GM21825 (cell line): ENCODE measurements around the gene NELFA.

Experiments used
- ATAC-seq: cut with Tn5 transposase; IDR thresholded peaks from one replicate; pipeline ENCODE4 v1.9.1; 2021; ENCODE audit warnings: mild to moderate bottlenecking, moderate library complexity; ENCODE audit not compliant: unreplicated experiment

NELFA gene

DNA sequence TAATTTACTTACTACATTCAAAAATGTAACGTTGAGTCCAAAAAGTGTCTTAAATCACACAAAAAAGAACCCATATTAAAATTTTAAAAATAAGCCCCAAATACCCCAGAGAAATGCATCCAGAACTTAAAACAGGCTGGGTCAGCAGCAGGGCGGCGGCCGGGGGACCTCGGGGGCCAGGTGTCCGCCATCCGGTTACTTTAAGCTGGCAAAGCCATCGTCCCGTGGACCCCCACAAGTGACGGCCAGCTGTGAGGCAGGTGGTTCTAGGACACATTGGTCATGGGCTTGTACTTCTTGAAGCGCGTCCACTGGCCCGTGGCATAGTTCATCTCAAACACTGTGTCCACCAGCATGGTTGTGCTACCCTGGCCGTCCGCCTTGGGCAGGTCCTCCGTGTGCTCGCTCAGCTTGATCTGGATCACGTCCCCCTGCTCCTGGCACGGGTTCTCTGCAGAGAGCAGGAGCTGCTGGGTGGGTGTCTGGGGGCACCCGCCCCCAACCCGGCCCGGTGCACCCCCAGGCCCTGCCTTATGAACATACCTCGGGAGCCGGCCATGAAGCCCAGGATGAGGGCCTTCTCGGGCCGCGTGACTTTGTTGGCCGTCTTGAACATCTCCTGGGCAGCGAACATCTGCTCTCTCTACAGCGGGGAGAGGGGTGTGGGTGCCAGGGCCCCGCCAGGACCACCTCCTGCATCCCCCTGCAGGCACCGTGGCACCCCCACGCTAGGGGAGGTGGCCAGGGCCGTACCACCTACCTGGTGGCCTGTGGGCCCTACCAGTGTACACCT, 25.5 kb downstream of the NELFA start:
- no peak for ATAC-seq

DNA sequence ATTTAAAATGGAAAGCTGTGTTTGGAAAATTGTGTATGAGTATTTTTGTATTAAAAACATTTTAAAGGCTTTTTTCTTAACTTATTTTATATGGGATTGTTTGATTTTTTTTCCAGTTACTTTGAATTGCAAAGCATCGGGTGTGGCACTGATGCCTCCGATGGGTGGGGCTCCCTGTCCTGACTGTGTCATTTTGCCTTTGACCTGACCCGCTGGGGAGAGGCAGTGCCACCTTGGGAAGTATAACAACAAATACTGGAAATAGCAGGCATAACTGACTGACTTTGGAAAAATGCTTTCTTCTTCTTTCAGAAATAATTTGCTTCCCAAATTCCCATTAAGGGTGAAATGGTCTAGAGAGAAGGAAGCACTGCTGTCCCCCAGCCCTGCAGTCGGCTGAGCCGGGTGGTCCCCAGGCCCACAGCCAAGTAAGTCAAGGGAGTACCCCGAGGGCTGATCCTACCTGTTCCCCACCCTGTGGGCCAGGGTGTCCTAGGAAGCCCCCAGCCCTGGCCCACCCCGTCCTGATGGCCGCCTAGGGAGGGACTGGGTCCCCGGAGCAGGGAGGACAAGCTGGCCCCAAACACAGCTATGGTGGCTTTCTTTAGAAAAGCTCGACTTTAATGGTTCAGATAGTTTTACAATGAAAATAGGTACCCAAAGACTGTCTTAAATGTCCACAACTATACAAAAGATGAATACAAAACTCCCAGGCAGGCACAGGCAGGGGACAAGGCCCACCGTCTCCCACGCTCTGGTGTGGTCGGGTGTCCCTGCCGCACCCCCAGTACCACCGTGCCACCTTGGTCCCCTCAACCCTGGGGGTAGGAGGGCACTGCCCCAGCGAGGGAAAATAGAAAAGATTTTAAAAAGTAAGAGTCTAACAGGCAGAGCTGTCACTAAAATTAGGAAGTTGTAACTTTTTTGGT, 26.4 kb downstream of the NELFA start:
- ATAC-seq: no peak

DNA sequence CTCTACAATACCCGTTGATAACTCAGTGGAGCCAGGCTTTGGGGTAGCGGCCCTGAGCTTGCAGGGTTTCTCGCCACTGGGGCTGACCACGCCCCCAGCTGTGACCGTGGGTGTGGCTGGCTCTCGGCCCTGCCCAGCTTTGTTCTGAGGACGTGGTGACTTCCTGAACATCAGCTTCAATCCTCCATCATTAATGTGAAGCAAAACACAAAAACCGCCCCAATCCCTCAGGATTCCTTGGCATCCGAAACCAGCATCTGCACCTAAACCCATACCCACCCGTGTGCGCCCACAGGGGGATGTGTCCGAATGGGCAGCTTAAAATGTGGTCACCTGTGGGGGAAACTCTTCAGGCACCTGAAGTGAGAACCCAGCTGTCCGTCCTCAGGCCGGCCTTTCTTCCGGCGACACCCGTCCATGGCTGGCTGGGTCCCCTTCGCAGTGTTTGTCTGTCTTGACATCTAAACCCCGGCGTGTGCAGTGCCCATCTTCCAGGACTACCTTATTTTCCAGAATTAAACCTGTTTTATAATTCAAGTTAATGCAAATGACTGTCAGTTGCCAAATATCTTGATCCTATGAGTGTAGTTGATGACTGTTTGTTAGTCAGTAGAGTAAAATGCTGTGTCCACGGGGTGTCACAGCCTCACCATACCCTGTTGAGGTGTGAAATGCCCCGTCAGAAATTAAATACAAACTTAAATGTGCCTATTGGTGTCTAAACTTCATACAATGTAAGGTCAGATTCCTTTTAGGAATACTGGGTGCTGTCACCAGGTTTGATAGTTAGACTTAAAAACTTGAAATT, 27.3 kb downstream of the NELFA start:
- no peak for ATAC-seq

GRCh38 chr4:1980561-1981041, 28.2 kb downstream of the NELFA start:
- ATAC-seq: no peak

- no peak for ATAC-seq
Measured at GRCh38 chr4:1979477-1980196, 29.1 kb downstream of the NELFA start.

- ATAC-seq: no peak
Measured at GRCh38 chr4:1978741-1979476, 29.9 kb downstream of the NELFA start.

DNA sequence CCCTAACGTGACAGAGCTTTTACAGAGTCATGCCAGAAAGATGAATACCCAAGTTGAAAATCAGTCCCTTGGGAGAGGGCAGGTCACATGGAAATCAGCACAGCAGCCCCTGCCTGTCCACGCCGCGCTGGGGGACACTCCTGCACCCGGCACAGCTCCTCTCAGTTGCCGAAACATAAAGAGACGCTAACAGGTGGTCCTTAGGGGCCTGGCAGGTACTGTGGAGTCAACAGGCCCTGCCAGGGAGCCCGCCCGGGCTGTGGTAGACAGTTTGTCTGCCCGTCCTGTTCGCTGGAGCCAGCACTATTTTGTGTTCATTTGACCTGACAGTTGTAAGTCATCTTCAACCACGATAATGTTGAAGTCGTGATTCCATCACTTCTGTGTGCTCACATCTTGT, 30.5 kb downstream of the NELFA start:
- no peak for ATAC-seq

DNA sequence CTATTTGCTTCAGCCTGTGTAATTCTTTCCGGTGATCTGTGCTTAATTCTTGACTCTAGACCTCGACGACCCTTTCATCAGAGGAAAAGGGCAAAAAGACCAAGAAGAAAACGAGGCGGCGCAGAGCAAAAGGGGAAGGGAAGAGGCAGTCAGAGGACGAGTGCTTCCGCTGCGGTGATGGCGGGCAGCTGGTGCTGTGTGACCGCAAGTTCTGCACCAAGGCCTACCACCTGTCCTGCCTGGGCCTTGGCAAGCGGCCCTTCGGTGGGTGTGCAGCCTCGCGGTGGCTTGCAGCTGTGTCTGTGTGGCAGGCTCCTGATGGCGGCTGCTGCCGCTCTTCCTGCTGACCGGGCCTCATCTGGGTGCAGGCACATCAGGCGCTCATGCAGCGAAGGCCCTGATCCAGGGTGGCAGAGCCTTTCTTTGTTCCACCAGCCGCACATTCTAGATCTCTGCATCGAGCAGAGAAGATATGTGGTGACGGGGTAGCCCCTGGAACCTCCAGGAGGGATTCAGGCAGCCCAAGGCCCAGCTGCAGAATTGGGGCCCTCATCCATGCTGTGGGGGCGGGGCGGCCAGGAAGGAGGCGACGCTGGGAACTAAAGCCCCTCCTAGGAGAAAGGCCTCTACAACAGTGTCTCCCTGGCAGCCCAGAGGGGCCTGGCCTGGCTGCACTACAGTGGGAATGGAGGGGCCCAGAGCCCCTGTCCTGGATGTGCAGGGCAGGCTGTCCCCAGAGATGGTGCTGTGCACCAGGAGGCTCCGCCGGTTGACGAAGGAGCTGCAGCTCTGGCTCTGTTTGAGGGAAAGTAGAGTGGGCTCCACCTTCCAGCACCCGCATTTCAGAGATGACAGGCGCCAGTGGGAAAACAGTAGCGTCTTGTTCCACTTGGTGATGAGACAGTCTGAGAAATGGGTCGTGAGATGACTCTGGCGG, 32.1 kb downstream of the NELFA start:
- ATAC-seq: no peak

DNA sequence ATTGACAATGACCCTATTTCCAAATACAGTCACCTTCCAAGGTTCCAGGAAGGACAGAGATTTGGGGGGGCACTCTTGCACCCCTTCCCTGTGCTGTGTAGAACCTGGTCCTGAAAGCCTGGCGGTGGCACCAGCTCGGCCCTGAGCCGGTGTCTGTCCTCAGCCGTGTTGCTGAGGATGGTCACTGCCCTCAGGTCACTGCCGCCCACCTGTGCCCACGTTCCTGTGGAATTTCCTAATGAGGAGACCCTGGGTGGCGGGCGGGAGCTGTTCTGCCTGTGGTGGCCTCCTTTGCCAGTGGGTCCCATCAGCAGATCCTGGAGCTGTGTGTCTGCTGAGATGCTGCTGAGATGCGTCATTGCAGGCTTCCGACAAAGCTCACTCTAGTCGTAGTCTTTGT, 32.9 kb downstream of the NELFA start:
- ATAC-seq: no peak

GRCh38 chr4:1975391-1975801, 33.4 kb downstream of the NELFA start:
- ATAC-seq: no peak

DNA sequence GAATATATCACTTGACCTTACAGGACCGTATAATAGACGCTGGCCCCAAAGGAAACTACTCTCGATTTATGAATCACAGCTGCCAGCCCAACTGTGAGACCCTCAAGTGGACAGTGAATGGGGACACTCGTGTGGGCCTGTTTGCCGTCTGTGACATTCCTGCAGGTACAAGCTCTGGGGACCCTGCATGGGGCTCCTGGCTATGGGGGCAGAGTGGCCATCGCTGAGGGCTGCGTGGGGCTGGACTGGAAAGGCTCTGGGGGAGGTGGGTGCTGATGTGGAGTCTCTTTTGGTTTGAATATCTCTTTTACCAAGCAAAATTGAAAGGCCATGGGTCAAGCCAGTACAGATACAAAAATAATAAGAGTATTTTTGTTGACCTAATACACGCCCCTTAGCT, 33.9 kb downstream of the NELFA start:
- ATAC-seq: no peak

- no peak for ATAC-seq
Measured at GRCh38 chr4:1973661-1974060, 35.1 kb downstream of the NELFA start.

GRCh38 chr4:1973218-1973617, 35.6 kb downstream of the NELFA start:
- no peak for ATAC-seq

DNA sequence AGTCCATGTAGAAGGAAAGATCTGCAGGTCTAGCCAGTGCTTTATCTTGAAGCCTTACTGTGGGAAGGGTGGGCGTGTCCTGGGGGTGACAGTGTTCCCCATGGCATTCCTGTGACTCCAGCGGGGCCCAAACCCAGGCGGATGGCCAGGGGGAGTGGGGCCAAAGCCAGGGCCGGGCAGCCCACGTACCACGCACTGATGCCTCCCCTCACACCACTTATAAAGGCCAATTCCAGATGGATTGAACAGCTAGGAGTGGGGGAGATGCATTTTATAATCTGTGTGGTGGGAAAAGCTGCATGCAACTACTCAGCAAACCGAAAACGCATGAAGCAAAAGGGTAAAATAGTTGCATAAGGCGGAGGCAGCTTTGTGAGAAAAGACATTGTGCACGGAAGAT, 36.4 kb downstream of the NELFA start:
- no peak for ATAC-seq

DNA sequence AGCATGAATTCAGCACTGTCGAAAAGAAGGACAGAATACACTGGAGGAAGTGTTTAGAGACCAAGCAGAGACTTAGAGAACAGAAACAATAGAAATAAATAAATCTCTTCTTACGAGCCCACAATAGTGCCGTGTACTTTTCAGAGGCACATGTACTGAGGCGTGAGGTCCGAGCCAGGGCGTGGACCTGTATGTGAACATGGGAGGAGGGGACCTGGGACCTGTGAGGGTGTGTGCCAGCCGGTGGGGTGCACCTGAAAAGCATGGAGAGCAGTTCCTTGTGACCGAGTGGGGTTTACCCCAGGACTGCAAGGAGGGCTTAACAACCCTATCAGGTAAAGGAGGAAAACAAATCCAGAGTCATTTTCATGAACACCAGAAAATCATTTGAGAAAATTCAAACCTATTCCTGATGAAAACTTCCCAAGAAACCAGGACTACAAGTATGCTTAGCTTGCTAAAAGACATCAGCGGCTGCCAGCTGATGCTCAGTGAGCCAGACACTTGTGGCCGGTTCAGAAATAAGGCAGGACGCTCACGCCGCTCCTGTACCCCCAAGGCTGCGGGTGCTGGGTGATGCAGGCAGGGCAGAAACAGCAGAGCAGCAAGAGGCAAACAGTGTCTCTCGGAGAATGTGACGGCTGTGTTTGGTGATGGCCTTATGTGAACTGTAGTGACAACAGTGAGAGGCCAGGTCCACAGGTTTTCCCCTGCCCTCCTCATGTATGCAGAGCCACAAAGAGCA, 37.1 kb downstream of the NELFA start:
- ATAC-seq: no peak

- ATAC-seq: no peak
Measured at GRCh38 chr4:1970926-1971325, 37.8 kb downstream of the NELFA start.

DNA sequence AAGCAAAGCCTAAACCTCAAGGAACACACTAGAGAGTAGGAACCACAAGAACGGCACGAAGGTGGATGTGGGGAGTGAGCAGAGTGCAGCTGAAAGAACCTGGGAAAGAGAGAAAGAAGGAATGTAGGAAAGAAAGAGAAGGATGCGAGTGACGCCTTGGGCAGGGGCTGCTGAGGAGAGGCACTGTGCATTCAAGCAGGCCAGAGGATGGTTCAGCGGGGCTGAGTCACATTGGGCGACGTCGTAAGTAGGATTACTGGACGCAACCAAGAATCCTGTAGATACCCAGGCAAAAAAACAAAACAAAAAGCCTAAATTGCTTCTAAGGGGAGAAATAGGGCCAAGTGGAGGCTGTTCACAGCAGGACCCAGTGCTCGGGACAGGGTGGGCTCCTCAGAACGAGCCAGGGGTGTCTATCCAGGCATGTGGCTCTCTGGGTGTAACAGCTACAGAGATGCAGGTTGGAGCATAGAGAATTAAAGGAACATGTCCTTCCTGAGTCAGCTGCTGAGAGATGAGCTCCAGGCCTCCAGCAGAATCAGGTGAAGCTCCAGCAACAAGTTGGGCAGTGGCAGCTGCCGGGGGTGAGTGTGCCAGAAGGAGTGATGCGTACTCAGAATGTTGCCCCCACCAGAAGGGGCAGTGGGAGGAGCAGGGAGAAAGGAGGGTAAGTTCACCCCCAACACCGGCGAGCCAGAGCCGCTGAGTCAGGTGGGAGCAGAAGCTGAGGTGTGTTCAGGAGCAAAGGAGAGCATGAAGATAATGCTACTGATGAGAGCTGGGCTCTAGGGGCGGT, 38.6 kb downstream of the NELFA start:
- ATAC-seq: no peak
